Measurements from ENCODE around the gene PER3. TPM values are rescaled to one million over a fixed set of nuclear protein-coding genes. Genes with fewer than 3 reads are reported as not detected.

The PER3 gene
- total RNA-seq, 4 donors from 2014 or later = 3.8 to 23.9 (median 12.9) TPM

DNA sequence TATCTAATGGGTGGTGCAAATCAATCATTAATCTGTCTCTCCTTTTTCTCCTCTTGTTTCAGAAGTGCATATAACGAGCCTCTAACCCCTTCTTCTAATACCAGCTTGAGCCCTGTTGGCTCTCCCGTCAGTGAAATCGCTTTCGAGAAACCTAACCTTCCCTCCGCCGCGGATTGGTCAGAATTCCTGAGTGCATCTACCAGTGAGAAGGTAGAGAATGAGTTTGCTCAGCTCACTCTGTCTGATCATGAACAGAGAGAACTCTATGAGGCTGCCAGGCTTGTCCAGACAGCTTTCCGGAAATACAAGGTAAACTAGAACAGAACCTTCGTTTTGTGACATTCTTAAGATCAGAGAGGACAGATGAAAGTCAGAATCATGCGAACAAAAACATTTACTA lies 38.3 kb upstream of the PER3 start:
- H3K9me3 ChIP-seq = no peaks in the 10 kb centered on the region
- no peak overlapping the region for H3K27ac ChIP-seq
- H3K27me3 ChIP-seq = no peaks in the 10 kb centered on the region
- 90 to 97% methylated on average over 9 to 10 of the region's 10 CpGs for WGBS, 2 donors (ENCODE audit: low coverage in 1 of 2)
- in situ Hi-C loops (cut with MboI; ENCODE audit: low pct_ligation_motif_present in 1 of 4, low pct_unique_long_range_greater_than_20kb in 1 of 4, low sequenced_read_pairs in 3 of 4) = loop anchor here in 2 of 4 donors (10.0 kb wide), 1 partner anchor 71 kb away; no protein-coding TSS in a partner anchor
- no peaks in the 10 kb centered on the region for H3K4me1 ChIP-seq
- DNase-seq = no peak
- TF ChIP-seq EP300 (IDR thresholded peaks at IDR 0.05; ENCODE audit: low read depth) (no peak), POLR2A (IDR thresholded peaks at IDR 0.05) (no peak), POLR2AphosphoS5 (IDR thresholded peaks at IDR 0.05) (no peak), CTCF (IDR thresholded peaks at IDR 0.05) (no peak)
- H3K36me3 ChIP-seq = no peaks in the 10 kb centered on the region
- intact Hi-C loops (cut with DNase I; ENCODE audit: low total_unique reads) = no loop called here
- H3K4me3 ChIP-seq = no peak overlapping the region

- H3K4me3 ChIP-seq = no peak overlapping the region
- no peak for TF ChIP-seq EP300 (IDR thresholded peaks at IDR 0.05; ENCODE audit: low read depth)
- TF ChIP-seq POLR2A (IDR thresholded peaks at IDR 0.05) = no peak
- TF ChIP-seq CTCF (IDR thresholded peaks at IDR 0.05) = no peak
- TF ChIP-seq POLR2AphosphoS5 (IDR thresholded peaks at IDR 0.05) = no peak
- H3K27me3 ChIP-seq = no peaks in the 10 kb centered on the region
- no peaks in the 10 kb centered on the region for H3K9me3 ChIP-seq
- 75 to 80% methylated on average over 5 of the region's 5 CpGs for WGBS, 2 donors (ENCODE audit: low coverage in 1 of 2)
- intact Hi-C loops (cut with DNase I; ENCODE audit: low total_unique reads) (no loop called here), in situ Hi-C loops (cut with MboI; ENCODE audit: low pct_ligation_motif_present in 1 of 4, low pct_unique_long_range_greater_than_20kb in 1 of 4, low sequenced_read_pairs in 3 of 4) (loop anchor here in 2 of 4 donors (10.0 kb wide), 1 partner anchor 73 kb away; no protein-coding TSS in a partner anchor)
- H3K36me3 ChIP-seq = no peaks in the 10 kb centered on the region
- H3K27ac ChIP-seq = no peak overlapping the region
- DNase-seq = no peak
- H3K4me1 ChIP-seq = peaks cover 0 to 4% (median 1%) of the 10 kb centered on the region in 4 donors
Observed at GRCh38 chr1:7747605-7748004, 36.5 kb upstream of the PER3 start.

GRCh38 chr1:7749126-7749525 lies 35.0 kb upstream of the PER3 start:
- H3K9me3 ChIP-seq = no peaks in the 10 kb centered on the region
- intact Hi-C loops (cut with DNase I; ENCODE audit: low total_unique reads) (no loop called here), in situ Hi-C loops (cut with MboI; ENCODE audit: low pct_ligation_motif_present in 1 of 4, low pct_unique_long_range_greater_than_20kb in 1 of 4, low sequenced_read_pairs in 3 of 4) (loop anchor here in 2 of 4 donors (10.0 kb wide), 1 partner anchor 74 kb away; no protein-coding TSS in a partner anchor)
- no peak overlapping the region for H3K4me3 ChIP-seq
- H3K27me3 ChIP-seq = no peaks in the 10 kb centered on the region
- no peak for DNase-seq
- no peak overlapping the region for H3K27ac ChIP-seq
- peaks cover 0 to 11% (median 3%) of the 10 kb centered on the region in 4 donors for H3K4me1 ChIP-seq
- WGBS, 2 donors (ENCODE audit: low coverage in 1 of 2) = 57 to 64% methylated on average over 5 of the region's 5 CpGs
- H3K36me3 ChIP-seq = no peaks in the 10 kb centered on the region
- TF ChIP-seq CTCF (IDR thresholded peaks at IDR 0.05) (no peak), POLR2AphosphoS5 (IDR thresholded peaks at IDR 0.05) (no peak), POLR2A (IDR thresholded peaks at IDR 0.05) (no peak), EP300 (IDR thresholded peaks at IDR 0.05; ENCODE audit: low read depth) (no peak)

DNA sequence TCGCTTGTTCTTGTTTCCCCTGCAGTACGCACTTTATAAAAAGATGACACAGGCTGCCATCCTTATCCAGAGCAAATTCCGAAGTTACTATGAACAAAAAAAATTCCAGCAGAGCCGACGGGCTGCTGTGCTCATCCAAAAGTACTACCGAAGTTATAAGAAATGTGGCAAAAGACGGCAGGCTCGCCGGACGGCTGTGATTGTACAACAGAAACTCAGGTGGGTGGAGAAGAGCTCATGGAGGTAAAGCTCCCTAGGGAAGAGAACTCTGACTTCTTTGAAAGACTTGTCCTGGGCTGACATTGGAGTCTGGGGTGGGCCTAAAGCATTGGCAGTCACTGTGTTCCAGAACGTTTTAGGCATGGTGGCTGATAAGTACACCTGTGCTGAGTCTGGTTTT lies 32.9 kb upstream of the PER3 start:
- intact Hi-C loops (cut with DNase I; ENCODE audit: low total_unique reads) = no loop called here
- H3K4me1 ChIP-seq = peaks cover 0 to 11% (median 3%) of the 10 kb centered on the region in 4 donors
- no peak overlapping the region for H3K27ac ChIP-seq
- H3K36me3 ChIP-seq = no peaks in the 10 kb centered on the region
- TF ChIP-seq POLR2A (IDR thresholded peaks at IDR 0.05) (no peak), POLR2AphosphoS5 (IDR thresholded peaks at IDR 0.05) (no peak), EP300 (IDR thresholded peaks at IDR 0.05; ENCODE audit: low read depth) (no peak), CTCF (IDR thresholded peaks at IDR 0.05) (no peak)
- no peak overlapping the region for H3K4me3 ChIP-seq
- in situ Hi-C loops (cut with MboI; ENCODE audit: low pct_ligation_motif_present in 1 of 4, low pct_unique_long_range_greater_than_20kb in 1 of 4, low sequenced_read_pairs in 3 of 4) = loop anchor here in 2 of 4 donors (5.0 kb wide), 2 partner anchors 79 to 89 kb away; no protein-coding TSS in a partner anchor
- H3K9me3 ChIP-seq = no peaks in the 10 kb centered on the region
- 91 to 95% methylated on average over 6 to 11 of the region's 11 CpGs for WGBS, 2 donors (ENCODE audit: low coverage in 1 of 2)
- H3K27me3 ChIP-seq = no peaks in the 10 kb centered on the region
- DNase-seq = no peak
